ENCODE data around the gene BCR.
"Not testable (repeated sequence)": the region's sequence is repeated elsewhere in the genome, so short reads cannot be mapped to it uniquely, and the experiment has no call there.

The BCR gene

DNA sequence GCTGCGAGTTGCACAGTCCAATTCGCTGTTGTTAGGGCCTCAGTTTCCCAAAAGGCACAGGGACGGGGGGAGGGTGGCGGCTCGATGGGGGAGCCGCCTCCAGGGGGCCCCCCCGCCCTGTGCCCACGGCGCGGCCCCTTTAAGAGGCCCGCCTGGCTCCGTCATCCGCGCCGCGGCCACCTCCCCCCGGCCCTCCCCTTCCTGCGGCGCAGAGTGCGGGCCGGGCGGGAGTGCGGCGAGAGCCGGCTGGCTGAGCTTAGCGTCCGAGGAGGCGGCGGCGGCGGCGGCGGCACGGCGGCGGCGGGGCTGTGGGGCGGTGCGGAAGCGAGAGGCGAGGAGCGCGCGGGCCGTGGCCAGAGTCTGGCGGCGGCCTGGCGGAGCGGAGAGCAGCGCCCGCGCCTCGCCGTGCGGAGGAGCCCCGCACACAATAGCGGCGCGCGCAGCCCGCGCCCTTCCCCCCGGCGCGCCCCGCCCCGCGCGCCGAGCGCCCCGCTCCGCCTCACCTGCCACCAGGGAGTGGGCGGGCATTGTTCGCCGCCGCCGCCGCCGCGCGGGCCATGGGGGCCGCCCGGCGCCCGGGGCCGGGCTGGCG lies at the start of gene BCR:
Gene BCR, plus strand, starts transcription at position 209 of the 592 bp plus-strand sequence. CDS start 452 bp downstream, outside the sequence.
- DNase-seq (ENCODE audit: low read depth): peak; percentile 65

DNA sequence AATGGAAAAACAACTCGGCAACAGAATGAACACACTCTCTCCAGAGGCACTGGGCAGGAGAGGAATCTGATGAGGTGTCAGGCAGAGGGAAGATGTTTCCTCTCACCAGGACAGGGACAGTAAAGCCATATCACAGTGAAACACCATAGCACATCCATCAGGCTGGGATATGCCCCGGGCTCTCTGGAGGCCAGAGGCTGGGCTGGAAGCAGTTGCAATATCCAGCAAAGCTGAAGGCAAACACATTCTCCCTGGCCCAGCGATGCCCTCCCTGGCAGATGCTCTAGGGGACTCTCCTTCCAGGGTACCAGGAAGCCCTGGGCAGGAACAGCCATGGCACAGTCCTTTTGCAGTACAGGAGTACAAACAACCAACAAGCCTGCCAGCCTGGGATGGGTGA lies 49.6 kb upstream of the BCR start:
- no peak for DNase-seq (ENCODE audit: low read depth)

DNA sequence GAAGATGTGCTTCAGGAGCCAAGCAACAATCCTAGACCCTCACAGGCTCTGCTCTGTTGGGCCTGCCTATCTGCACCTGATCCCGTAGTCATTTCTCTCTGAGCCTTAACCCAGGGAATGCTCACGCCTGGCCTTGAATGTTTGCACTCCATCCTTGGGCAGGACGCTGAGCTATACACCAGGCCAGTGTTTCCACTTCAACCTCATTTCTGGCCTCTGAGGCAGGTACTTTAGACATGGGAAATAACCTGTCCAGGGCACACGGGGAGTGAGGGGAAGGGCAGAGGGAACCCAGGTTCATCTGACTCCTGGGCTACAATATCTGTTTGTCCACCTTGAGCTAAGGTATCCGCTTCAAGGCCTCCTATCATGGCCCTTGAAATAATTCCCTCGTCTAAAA lies 48.4 kb upstream of the BCR start:
- no peak for DNase-seq (ENCODE audit: low read depth)

DNA sequence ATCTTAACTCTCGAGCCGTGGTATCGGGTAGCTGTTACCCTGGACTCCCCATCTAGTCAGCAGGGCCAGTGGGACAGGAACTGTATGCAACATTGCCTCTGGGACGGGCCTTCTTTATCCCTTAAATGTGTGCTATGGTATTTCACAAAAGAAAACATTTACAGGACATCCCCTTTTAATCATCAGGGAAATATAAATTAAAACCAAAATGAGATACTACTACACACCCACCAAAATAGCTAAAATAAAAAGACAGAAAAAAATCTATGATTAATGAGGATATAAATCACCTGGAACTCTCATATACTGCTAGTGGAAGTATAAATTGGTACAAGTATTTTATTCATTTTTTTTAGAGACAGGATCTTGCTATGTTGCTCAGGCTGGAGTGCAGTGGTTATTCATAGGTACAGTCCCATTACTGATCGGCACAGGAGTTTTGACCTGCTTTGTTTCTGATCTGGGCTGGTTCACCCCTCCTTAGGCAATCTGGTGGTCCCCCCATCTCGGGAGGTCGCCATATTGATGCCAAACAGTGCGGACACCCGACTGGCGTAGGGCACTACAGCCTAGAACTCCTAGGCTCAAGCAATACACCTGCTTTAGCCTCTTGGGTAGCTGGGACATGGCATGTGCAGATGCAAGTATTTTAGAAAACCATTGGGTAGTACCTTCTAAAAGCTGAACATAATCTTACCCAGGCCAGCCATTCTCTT lies 47.8 kb upstream of the BCR start:
- no peak for DNase-seq (ENCODE audit: low read depth)

DNA sequence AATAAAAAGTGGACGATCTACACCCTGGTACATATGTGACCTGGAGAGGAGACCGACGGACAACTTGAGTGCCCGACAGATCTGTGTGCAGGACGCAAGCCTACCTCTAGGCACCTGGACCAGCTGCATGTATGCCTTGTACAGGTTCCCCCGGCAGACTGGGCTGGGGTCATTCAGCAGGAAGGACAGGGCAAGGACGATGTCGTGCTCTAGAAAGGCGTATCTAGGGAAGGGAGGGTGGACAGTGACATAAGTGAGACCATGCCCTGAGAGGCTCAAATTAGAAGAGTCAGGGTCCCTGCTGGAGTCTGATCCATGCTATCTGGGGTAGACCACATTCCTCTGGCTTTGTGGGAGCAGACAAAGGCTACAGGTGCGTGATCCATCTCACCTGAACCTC lies 46.4 kb upstream of the BCR start:
- no peak for DNase-seq (ENCODE audit: low read depth)

DNA sequence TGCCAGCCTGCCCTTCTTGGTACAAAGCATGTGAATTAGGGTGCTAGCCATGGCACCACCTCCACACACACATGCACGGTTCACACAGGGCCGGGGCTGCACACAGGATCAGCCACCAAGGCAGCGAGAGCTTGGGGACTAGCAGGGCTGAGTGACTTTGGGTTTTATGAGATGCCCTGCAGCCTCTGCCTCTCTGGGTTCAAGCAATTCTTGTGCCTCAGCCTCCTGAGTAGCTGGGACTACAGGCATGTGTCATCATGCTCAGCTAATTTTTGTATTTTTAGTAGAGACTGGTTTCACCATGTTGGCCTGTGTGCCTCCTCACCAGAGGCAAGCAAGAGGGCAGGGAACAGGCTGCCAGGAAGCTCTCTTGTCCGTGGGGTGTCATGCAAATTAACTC lies 43.3 kb upstream of the BCR start:
- DNase-seq (ENCODE audit: low read depth): not testable (repeated sequence)

DNA sequence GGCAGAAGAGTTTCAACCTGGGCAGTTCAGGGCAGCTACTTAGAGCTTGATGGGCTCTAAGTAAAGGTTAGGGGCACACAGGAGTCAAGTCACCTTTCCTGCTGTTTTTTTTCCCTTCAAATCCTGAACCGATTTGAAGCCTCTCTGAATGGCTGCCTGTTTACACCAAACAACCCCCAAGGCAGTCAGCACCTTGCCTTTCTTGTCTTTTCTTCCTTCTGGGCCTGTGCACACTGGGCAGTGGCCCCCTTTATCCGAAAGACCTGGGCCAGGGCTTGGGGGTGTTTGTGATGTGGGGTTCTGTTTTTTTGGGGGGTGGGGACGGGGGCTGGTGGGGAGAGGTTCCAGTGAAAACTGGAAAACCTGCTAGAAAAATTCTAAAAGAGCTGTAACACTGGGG lies 42.8 kb upstream of the BCR start:
- no peak for DNase-seq (ENCODE audit: low read depth)

DNA sequence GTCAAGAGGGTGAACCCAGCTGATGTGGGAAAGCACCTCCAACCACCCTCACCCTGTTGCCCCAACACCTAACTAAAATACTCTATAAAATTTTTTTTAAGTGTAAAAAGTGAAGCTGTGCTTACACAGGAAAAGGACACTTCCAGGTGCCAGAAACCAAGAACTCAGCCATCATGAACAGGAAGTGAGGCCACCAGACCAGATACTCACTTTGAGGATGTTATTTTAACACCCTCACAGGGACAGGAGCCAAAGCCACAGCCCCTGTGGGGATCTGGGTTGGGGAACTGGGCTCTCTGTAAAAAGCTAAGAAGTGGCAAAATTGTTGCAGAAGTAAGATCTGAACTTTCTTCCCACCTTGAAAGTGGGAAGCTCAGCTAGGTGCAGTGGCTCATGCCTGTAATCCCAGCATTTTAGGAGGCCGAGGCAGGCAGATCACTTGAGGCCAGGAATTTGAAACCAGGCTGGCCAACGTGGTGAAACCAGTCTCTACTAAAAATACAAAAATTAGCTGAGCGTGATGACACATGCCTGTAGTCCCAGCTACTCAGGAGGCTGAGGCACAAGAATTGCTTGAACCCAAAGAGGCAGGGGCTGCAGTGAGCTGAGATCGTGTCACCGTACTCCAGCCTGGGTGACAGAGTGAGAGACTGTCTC lies 42.3 kb upstream of the BCR start:
- no peak for DNase-seq (ENCODE audit: low read depth)

DNA sequence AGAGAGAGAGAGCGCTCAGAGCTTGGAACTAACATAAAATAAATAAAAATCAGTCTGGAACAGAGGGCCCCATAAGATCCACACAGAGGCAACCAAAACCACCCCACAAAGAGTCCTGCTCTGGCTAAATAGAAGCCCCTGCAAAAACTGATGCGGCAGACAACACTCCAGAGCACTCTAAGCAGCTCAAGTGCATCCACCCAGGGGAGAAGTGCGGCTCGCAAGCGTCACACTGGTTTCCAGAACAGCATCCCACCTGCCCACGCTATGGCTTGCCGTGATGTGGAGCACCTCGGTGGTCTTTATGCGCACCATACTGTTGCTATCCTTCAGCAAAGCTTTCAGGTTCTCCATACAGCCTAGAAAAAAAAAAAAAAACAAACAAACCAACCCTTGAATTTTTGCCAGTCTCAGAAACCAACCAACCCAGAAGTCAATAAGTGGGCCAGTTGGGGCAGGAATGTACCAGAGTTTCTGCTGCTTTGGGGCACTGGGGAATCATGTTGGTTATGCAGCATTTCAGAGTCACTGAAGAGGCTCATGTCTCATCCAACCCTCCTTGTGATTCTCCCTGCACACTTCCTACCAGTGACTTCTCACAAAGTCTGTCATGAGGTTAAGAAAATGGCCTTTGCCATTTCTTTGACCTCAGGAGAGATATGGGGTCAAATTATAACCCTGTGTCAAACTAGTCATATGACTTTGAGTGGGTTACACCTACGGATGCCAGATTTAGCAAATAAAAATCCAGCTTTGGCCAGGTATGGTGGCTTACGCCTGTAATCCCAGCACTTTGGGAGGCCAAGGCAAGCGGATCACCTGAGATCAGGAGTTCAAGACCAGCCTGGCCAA lies 41.5 kb upstream of the BCR start:
- DNase-seq (ENCODE audit: low read depth): no peak

DNA sequence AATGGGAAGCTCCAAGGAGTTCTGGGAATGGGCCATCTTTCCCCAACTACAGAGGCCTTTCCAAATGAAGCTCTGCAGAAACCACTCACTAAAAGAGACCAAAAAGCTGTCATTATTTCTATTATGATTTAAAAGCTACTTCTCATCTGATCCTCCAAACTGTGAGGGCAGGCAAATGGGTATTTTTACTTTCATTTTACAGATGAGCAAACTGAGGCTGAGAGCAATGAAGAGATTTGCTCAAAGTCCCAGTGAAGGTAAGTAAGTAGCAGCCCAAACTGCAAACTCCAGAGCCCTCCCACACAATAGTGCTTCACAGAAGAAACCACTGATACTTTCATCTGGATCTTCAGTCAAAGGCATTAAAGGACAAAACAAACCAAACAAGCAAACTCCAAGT lies 39.9 kb upstream of the BCR start:
- DNase-seq (ENCODE audit: low read depth): no peak

DNA sequence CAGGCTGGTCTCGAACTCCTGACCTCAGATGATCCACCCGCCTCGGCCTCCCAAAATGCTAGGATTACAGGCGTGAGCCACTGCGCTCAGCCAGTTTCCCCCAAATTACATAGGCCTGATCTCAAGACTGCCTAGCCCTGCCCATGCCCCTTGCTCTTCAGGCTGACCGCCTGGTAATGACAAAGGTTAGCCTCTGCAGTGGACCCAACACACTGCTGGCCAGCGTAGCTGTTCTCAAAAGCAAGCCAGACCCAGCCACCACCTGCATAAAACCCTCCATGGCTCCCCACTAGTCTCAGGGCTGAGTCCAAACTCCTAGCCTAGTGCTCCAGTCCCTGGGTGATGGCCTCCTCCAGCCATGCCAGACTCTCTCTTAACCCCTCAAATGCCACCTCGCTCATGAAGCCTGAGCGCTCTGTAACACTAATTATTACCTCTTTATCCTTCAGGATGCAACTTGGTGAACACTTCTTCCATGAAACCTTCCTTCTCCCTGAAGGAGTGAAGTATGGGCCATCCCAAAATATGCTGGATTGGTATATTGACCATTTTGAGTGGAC lies 37.7 kb upstream of the BCR start:
- no peak for DNase-seq (ENCODE audit: low read depth)

DNA sequence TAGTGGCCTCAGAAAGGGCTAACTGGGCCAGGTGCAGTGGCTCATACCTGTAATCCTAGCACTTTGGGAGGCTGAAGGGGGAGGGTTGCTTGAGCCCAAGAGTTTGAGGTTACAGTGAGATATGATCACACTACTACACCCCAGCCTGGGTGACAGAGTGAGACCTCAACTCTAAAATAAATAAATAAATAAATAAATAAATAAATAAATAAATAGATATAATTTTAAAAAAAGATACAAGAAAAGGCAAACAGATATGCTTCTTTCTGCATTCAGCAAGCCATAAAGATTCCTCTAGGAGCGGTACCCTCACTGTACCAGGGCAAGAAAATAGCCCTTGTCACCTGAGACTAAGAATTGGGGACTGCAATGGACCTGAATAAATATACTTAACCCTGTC lies 37.2 kb upstream of the BCR start:
- DNase-seq (ENCODE audit: low read depth): no peak

DNA sequence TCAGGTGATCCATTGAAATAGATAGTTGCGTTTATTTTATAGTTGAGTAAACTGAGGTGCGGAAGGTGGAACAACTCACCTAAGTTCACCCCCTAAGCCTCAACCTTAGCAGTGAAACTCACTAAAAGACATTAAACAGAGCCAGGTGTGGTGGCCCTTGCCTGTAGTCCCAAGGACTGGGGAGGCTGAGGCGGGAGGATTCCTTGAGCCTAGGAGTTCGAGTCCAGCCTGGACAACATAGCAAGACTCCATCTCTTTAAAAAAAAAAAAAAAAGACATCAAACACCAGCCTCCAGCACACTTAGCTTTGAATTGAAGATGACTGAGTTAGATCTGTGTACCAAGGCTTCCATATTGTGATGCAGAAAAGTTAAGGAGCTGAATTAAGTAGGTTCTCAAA lies 35.9 kb upstream of the BCR start:
- DNase-seq (ENCODE audit: low read depth): no peak

DNA sequence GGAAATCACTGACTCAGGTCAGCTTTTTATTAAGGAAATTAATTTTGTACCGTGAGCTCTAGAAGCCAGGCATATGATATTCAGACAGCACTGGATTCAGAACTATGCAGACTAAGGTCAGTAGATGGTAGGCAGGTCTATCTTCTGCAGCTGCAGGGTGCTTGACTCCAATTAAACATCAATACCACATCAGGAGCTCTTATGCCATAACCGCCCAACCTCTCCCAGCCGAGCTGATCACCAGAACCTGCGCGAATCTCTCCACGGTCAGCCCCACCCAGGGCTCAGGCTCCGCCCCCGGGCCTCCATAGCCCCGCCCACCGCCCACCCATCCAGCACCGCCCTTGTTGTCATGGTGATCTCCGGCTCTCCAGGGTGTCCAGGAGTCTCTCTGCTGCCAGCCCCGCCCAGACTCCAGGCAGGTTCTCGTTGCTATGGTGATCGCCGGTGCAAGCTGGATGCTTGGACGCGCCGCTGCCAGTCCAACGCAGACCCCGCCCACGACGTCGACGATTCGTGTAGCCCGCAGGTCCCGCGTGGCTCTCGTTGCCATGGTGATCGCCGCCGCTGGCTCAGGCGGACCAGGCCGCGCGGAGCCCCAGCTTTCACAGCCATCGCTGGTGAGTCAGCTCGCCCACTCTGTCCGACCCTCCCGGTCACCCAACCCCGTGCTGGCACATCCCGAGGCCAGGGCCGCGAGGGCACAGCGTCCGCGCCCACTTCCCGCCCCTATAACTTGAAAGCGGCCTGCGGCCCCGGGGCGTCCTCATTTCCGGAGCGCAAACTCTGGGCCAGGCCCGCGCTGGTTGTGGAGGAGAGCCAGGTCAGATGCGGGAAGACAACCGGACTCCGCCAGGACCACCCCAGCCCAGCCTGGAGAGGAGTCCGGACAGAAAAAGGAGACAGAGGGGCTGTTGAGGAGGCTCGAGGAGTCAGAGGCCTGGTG lies 35.1 kb upstream of the BCR start, which contains the start of gene RAB36:
Gene RAB36, plus strand, starts transcription at position 546 of the 946 bp plus-strand sequence. CDS start 1,140 bp downstream, outside the sequence.
- peak; percentile 98 for DNase-seq (ENCODE audit: low read depth)

DNA sequence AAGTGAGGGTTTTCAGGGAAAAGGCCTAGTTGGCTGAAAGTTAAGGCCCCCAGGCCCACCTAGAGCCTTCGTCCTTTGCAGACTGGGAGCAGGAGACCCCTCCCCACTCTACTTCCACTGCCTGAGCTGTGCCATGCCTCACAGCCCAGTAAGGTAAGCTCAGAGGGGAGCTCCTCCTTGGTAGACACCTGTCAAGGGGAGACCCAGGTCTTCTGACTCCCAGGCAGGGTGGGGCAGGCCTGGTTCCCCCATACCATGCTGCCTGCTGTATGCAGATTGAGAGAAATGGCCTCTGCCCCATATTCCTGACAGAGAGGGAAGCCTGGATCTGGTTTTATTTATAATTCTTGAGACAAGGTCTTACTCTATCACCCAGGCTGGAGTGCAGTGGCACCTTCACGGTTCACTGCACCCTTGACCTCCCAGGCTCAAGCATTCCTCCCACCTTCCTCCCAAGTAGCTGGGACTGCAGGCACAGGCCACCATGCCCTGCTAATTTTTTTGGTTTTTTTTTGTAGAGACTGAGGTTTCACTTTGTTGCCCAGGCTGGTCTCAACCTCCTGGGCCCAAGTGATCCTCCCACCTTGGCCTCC lies 34.3 kb upstream of the BCR start:
- DNase-seq (ENCODE audit: low read depth): no peak

DNA sequence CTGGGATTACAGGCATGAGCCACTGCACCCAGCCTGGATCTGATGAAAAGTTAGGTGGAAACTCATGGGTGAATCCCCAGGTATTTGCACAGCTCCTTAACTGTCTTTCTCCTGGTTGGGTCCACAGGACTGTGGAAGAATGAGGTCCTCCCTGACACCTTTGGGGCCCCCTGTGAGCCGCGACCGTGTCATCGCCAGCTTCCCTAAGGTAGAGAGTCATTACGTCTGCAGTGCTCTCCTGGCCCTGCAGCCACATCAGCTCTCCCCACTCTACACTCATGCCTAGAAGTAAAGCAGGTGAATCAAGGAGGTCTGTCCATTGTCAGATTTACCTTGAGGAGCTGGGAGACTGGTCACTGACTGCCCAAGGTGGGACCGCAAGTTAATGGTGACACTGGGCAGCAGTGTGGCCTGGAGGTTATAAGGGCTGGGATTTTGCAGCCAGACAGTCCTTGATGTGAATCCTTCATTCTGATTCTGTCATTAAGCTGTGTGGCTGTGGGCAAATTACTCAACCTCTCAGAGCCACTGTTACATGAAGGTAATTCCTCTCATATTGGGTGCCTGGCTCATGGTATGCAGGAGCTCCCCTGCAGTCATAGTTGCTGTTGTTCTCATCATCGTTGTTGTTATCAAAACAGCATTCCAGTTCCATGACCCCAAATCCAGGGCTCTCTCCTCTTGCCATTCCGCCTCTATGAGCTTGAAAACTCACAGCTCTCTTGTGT lies 33.7 kb upstream of the BCR start:
- DNase-seq (ENCODE audit: low read depth): no peak

DNA sequence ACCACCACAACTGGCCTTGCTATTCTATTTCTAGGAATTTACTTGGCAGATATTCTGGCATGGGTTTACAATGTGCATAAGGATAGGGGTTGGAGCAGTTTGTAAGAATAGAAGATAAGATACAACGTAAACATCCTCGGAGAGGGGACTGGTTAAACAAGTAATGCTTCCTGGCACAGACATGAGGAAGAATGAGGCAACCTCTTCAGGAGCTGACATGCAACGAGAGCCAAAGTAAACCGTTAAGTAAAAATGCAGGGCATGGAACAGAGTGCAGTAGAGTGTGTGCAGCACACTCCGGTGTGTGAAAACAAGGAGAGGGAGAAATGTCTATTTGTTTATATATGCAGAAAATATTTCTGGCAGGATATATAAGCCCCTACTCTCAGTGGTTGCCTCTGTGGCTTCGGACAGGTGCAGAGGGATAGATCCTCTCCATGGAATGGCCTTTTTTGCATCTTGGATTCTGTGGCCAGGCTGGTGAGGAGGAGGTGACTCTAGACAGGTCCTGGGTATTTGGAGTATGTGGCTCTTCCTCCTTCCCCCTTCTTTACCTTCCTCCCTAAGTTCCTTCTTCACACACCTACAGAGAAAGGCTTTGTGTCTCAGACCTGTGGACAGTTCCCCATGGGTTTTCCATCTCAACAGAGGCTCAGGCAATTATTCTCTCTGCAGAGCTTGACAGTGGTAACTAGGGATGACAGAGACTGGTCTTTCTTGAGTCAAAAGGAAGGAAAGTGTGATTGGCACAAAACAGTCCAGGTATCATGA lies 32.5 kb upstream of the BCR start:
- peak; percentile 72 for DNase-seq (ENCODE audit: low read depth)

DNA sequence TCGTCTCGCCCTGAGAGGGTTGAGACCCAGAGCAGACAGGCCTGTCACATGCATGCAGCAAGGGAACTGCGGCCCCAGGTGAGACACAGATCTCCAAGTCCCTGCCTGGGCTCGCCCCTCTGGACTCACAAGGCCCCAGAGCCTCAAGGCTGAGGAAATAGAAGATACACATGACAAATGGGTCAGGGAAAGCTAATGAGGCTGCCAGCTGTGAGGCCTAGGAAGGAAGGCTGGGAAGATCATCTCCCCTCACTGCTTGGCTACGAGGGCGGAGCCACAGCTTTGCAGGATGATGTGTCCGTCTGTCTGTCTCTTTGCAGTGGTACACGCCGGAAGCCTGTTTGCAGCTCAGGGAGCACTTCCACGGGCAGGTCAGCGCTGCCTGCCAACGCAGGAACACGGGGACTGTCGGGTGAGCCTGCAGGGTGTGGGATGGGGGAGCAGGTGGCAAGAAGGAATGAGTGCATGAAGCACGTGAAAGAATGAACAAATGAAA lies 30.5 kb upstream of the BCR start:
- no peak for DNase-seq (ENCODE audit: low read depth)

DNA sequence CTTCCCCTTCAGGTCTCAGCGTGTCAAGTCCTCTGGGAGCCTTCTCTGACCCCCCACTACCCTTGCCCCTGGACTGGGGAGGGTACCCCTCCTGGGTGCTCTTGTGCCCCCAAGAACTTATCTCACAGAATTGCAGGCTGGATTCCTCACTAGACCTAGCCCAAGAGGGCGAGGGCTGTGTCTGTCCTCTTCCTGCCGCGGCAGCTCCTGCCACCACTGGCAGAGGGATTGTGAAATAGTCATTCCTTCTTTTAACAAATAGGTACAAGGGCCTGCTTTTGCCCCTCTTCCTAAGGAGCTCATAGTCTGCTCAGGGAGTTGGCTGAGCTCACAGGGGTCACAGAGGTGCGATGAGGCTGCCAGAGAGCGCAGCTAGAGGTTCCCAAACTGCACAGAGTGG lies 29.5 kb upstream of the BCR start:
- DNase-seq (ENCODE audit: low read depth): no peak

Data from fibroblast of gingiva (primary cell).